ENCODE results near the gene FSD2.
A peak's percentile ranks its signal among the peaks of the same experiment; 100 is the strongest.

Gene FSD2, protein sequence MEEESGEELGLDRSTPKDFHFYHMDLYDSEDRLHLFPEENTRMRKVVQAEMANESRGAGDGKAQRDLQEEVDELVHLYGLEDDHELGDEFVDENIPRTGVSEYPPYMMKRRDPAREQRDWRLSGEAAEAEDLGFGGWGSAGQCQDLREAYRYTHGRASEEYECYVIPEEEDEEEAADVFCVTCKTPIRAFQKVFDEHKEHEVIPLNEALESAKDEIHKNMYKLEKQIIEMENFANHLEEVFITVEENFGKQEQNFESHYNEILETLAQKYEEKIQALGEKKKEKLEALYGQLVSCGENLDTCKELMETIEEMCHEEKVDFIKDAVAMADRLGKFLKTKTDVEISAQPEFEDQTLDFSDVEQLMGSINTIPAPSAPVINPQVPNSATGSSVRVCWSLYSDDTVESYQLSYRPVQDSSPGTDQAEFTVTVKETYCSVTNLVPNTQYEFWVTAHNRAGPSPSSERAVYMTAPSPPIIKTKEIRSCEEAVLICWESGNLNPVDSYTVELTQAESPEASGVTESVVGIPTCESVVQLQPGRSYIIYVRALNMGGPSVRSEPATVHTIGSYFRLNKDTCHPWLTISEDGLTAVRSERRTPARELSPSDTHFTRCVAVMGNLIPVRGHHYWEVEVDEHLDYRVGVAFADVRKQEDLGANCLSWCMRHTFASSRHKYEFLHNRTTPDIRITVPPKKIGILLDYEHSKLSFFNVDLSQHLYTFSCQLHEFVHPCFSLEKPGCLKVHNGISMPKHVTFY

DNA sequence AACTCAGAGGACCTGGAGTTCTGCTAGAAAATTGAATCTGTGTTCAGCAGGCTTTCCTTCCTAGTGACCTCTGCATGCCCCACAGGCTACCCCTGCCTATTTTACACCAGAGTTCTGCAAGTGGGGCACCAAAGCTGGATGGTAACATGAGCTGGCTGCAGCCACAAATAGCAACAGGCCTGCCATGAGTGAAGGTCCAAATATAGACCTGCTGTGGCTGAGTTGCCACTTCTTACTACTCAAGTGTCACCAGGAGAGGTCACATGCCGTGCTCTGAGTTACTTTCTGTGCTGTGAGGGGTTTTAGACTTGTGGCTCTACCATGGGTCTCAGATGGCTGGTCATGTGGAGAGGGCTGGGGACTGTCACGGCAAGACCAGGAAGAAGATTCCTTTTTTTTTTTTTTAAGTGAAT, at the start of gene FSD2:
FSD2 (minus strand) TSS at position 76 of the 413 bp plus-strand sequence. CDS start 18,679 bp downstream, outside the sequence.
- H3K4me2 ChIP-seq, result peak within 1 kb of the TSS; percentile 69 to 89 (median 81)
- H3K4me1 ChIP-seq, result peaks cover 37 to 69% (median 61%) of the 10 kb centered on the region in 10 experiments
- no peaks in the 10 kb centered on the region for H3K9me3 ChIP-seq (replicated peaks in 1 of 11)
- TF ChIP-seq Cebpa-rat (IDR thresholded peaks at IDR 0.05), result no peak
- H3K27ac ChIP-seq, result peak within 1 kb of the TSS; percentile 41 to 75 (median 59); a peak in 20 of 22 replicates
- H3K36me3 ChIP-seq, result no peaks in the 10 kb centered on the region
- H4K20me1 ChIP-seq, result peaks cover 0 to 14% (median 5%) of the 10 kb centered on the region in 11 experiments; a peak in 9 of 22 replicates
- peak within 1 kb of the TSS in 10 of 11 experiments; percentile 25 to 59 (median 38); a peak in 16 of 22 replicates for H3K9ac ChIP-seq
- peak within 1 kb of the TSS in 7 of 10 experiments; percentile 1 to 33 (median 18); a peak in 6 of 20 replicates for H3K4me3 ChIP-seq
- no peaks in the 10 kb centered on the region for H3K27me3 ChIP-seq

DNA sequence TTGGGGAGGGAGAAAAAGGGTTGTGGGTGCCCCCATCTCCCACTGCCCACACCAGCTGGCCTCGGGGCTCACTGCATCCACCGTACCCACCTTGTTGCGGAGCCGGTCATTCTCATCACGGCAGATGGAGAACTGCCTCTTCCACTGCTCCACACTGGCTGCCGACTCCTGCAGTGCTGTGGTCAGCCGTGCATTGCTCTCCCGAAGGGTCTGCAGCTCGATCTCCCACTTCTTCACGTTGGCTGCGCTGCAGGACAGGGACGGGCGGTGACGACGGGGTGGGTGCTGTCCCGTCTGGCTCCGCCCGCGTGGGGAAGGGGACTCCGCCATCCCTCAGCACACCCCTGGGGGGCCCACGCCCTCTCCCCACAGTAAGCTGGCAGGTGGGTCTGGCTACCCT, 48.7 kb upstream of the FSD2 start:
- Histone ChIP-seq H3K27ac (no peak overlapping the region), H3K9ac (no peak overlapping the region), H4K20me1 (no peaks in the 10 kb centered on the region), H3K4me3 (no peak overlapping the region), H3K27me3 (no peaks in the 10 kb centered on the region), H3K4me1 (peaks cover 46 to 71% (median 60%) of the 10 kb centered on the region in 10 experiments), H3K36me3 (no peaks in the 10 kb centered on the region), H3K9me3 (replicated peaks in 1 of 11) (0 out of 22 replicates have a peak, but pooled peaks cover 0 to 3% (median 0%) of the 10 kb centered on the region in 11 experiments), H3K4me2 (peak overlapping the region in 3 of 11 experiments; percentile 3 to 74 (median 68); a peak in 4 of 22 replicates)
- TF ChIP-seq Cebpa-rat (IDR thresholded peaks at IDR 0.05), result no peak

DNA sequence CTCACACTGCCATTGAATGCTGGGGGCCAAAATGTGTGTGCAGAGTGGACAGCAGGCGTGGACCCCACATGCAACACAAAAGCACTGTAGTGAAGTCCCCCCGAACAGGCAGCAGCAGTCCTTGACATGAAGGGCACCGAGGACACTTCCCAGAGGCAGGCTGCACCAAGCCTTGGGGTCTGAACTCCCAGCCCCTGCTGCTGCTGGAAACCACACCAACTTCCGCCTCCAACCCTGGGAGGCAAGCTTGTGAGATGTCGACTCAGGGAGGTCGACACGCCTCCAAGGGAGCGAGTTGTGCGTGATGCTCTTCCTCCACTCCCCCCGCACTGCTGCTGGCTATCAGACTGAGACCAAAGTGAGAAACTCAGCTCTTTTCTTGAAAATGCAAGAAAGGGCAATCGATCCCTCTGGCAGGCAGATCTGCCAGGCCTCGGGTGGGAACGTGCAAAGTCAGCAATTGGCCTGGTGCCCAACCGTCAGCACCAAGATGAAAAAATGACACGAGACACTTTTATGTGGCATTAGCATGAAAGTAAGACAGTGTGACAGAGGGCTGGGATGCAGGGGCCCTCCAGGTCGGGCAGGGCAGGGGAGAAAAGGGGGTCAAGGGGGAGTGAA, 47.2 kb upstream of the FSD2 start:
- peaks cover 50 to 86% (median 66%) of the 10 kb centered on the region in 10 experiments for H3K4me1 ChIP-seq
- no peaks in the 10 kb centered on the region for H3K27me3 ChIP-seq
- peak overlapping the region in 3 of 11 experiments; percentile 5 to 45 (median 44); a peak in 4 of 22 replicates for H3K27ac ChIP-seq
- H3K9me3 ChIP-seq (replicated peaks in 1 of 11), result 0 out of 22 replicates have a peak, but pooled peaks cover 0 to 3% (median 0%) of the 10 kb centered on the region in 11 experiments
- H3K9ac ChIP-seq, result peak overlapping the region in 3 of 11 experiments; percentile 20 to 36 (median 25); a peak in 3 of 22 replicates
- no peaks in the 10 kb centered on the region for H4K20me1 ChIP-seq
- no peak for TF ChIP-seq Cebpa-rat (IDR thresholded peaks at IDR 0.05)
- no peak overlapping the region for H3K4me3 ChIP-seq
- no peaks in the 10 kb centered on the region for H3K36me3 ChIP-seq
- peak overlapping the region; percentile 34 to 76 (median 69) for H3K4me2 ChIP-seq

DNA sequence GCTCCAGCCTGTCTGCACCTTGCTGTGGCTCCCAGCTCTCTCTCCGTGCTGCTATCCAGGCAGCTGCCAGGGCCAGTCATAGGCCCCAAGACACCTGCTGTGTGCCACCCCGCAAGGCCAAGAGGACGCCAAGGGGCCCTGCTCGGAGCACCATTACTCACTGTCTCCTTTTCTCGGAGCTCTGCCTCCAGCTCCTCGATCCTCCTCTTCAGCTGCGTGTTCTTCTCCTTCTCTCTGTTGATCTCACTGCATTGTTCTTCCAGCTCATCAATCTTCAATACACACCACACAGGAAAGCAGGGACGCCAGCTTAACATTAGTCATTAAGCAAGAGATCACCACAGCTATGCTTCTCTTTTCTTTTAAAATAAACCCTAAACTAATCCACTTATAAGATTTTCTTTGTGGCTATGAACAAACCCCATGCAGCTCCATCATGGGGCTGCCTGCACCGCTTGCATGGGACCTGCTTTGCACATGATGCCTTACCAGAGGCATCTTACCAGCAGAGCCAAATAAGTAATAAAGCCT, 46.2 kb upstream of the FSD2 start:
- no peaks in the 10 kb centered on the region for H3K36me3 ChIP-seq
- no peaks in the 10 kb centered on the region for H4K20me1 ChIP-seq
- no peak for TF ChIP-seq Cebpa-rat (IDR thresholded peaks at IDR 0.05)
- 0 out of 22 replicates have a peak, but pooled peaks cover 0 to 3% (median 0%) of the 10 kb centered on the region in 11 experiments for H3K9me3 ChIP-seq (replicated peaks in 1 of 11)
- H3K4me2 ChIP-seq, result peak overlapping the region in 10 of 11 experiments; percentile 34 to 76 (median 70); a peak in 19 of 22 replicates
- peaks cover 50 to 94% (median 71%) of the 10 kb centered on the region in 10 experiments for H3K4me1 ChIP-seq
- peak overlapping the region in 1 of 11 experiments; percentile 44; a peak in 3 of 22 replicates for H3K27ac ChIP-seq
- no peaks in the 10 kb centered on the region for H3K27me3 ChIP-seq
- no peak overlapping the region for H3K4me3 ChIP-seq
- peak overlapping the region in 1 of 11 experiments; percentile 7; a peak in 1 of 22 replicates for H3K9ac ChIP-seq

DNA sequence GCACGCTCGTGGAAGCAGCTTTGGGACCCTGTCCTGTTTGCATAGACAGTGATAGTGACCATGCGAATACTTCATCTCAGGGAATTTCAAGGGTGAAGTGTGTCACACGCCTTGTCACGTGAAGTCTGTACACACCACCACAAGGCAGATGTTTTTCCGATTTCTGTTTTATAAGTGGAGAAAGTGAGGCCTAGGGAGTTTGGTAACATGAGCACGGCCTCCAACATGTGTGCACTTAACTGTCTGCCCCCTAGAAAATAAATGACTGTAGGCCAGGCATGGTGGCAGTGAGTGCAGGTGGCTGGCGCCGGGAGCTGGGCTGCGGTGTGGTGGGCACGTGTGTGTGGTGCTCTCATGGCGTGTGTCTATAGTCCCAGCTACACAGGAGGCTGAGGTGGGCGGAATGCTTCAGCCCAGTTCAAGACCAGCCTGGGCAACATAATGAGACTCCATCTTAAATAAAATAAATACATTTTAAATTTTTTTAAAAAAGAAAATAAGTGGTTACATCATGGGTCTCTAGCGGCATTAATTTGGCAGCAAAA, 45.5 kb upstream of the FSD2 start:
- H3K9ac ChIP-seq, result peak overlapping the region in 2 of 11 experiments; percentile 14 to 29; a peak in 3 of 22 replicates
- H3K4me2 ChIP-seq, result peak overlapping the region in 8 of 11 experiments; percentile 65 to 76 (median 69); a peak in 12 of 22 replicates
- no peaks in the 10 kb centered on the region for H3K36me3 ChIP-seq
- no peaks in the 10 kb centered on the region for H3K27me3 ChIP-seq
- H3K4me3 ChIP-seq, result no peak overlapping the region
- no peaks in the 10 kb centered on the region for H4K20me1 ChIP-seq
- peaks cover 50 to 100% (median 74%) of the 10 kb centered on the region in 10 experiments for H3K4me1 ChIP-seq
- TF ChIP-seq Cebpa-rat (IDR thresholded peaks at IDR 0.05), result no peak
- no peak overlapping the region for H3K27ac ChIP-seq
- H3K9me3 ChIP-seq (replicated peaks in 1 of 11), result 0 out of 22 replicates have a peak, but pooled peaks cover 0 to 3% (median 0%) of the 10 kb centered on the region in 11 experiments

DNA sequence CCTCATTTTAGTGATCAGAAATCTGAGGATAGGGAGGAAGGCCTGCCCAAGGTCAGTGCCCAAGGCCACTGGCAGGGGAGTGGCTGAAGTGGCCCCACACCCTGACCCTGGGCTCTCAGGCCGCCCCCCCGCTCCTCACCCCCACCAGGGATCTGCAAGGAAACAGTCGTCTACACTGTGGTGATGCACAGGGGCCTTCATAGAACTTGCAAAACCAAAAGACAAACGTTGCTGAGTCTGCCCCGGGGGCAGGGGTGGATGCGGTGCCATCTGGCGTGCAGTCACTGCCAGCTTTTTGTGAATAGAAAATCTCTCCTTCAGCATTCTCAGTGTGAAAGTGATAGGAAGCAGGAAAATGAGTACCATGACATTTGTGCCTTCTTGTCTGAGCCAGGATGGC, 44.9 kb upstream of the FSD2 start:
- peak overlapping the region in 9 of 11 experiments; percentile 7 to 57 (median 36); a peak in 8 of 22 replicates for H3K27ac ChIP-seq
- peak overlapping the region; percentile 40 to 74 (median 66) for H3K4me2 ChIP-seq
- H4K20me1 ChIP-seq, result no peaks in the 10 kb centered on the region

DNA sequence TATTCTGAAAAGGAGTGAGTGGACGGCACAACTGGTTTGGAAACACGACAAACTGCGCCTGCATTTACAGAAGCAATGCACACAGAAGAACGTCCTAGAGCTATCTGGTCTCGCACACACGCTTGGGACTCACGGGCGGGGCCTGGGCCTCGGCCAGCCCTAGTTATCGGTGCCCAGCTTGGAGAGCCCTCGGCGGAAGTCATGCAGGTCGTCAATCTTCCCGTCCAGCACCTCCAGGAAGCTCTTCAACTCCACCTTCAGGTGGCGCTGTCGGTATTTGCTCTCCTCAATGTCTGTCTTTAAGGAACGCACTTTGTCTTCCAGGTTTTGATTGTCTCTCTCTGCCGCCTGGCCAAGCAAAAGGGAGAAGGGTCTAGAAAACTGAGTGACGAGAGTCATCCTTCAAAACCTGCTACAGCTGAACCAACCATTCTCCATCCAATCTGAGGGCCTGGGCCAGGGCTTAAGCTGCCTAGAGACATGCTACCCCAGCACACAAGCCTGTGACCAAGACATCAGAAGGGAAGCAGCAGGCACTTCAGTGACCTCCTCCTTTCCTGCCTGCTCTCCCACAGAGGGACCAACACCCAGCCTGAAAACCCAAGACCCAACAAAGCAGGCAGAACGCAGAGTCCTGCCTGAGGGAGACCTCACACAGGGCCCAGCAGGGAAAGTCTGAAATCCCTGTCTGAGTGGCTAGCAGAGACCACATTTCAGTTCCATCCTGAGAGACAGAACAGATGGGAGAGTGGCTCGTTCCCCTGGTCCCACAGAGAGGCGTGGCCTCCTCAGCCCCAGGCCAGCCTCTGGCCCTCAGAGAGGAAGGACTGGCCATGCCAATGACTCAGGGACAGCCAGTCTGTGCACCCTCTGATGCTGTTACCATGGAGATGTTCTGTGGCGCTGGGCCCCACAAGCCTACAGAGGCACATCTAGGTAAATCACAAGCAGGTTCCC, 44.0 kb upstream of the FSD2 start:
- H3K4me3 ChIP-seq, result no peak overlapping the region; a peak in 1 of 20 replicates
- peaks cover 45 to 100% (median 76%) of the 10 kb centered on the region in 10 experiments for H3K4me1 ChIP-seq
- H3K9me3 ChIP-seq (replicated peaks in 1 of 11), result 0 out of 22 replicates have a peak, but pooled peaks cover 0 to 3% (median 0%) of the 10 kb centered on the region in 11 experiments
- H3K36me3 ChIP-seq, result no peaks in the 10 kb centered on the region
- H3K9ac ChIP-seq, result peak overlapping the region in 8 of 11 experiments; percentile 9 to 57 (median 26); a peak in 10 of 22 replicates
- no peaks in the 10 kb centered on the region for H3K27me3 ChIP-seq
- TF ChIP-seq Cebpa-rat (IDR thresholded peaks at IDR 0.05), result no peak
- peak overlapping the region in 10 of 11 experiments; percentile 24 to 57 (median 44); a peak in 17 of 22 replicates for H3K27ac ChIP-seq
- peak overlapping the region; percentile 40 to 74 (median 66) for H3K4me2 ChIP-seq
- H4K20me1 ChIP-seq, result no peaks in the 10 kb centered on the region; a peak in 1 of 22 replicates

More for the DNA sequence above, 44.9 kb upstream of the FSD2 start:
- H3K9ac ChIP-seq, result peak overlapping the region in 3 of 11 experiments; percentile 14 to 57 (median 29); a peak in 4 of 22 replicates
- H3K9me3 ChIP-seq (replicated peaks in 1 of 11), result 0 out of 22 replicates have a peak, but pooled peaks cover 0 to 3% (median 0%) of the 10 kb centered on the region in 11 experiments
- H3K4me3 ChIP-seq, result no peak overlapping the region
- no peak for TF ChIP-seq Cebpa-rat (IDR thresholded peaks at IDR 0.05)
- peaks cover 44 to 100% (median 73%) of the 10 kb centered on the region in 10 experiments for H3K4me1 ChIP-seq
- H3K36me3 ChIP-seq, result no peaks in the 10 kb centered on the region
- no peaks in the 10 kb centered on the region for H3K27me3 ChIP-seq
